GM12878 (cell line): ENCODE measurements around the gene MTHFS. TPM values are rescaled to one million over a fixed set of nuclear protein-coding genes. Genes with fewer than 3 reads are reported as not detected.

Experiments
- CHD1 ChIP-seq: IDR thresholded peaks from 2 replicates; pipeline ENCODE4 v1.6.1; 2012; ENCODE audit warnings: low read depth, low read length, improper control_type of control experiment
- CUX1 ChIP-seq: IDR thresholded peaks from 2 replicates; pipeline ENCODE4 v1.6.1; 2012; ENCODE audit warnings: improper control_type of control experiment, low read depth, low read length; ENCODE audit not compliant: insufficient replicate concordance
- EED ChIP-seq: sonication (generic); IDR thresholded peaks from 2 replicates; pipeline ENCODE4 v1.6.1; 2016; ENCODE audit warnings: antibody characterized with exemption, low read depth
- EP300 ChIP-seq, 2 experiments: fragments of 150-350 bp in 1 of 2; IDR thresholded peaks; 2 replicates each; pipeline ENCODE4 v1.6.1; 2011 to 2012; ENCODE audit warnings: low read depth in 2 of 2, low read length in 2 of 2, borderline replicate concordance in 1 of 2, improper control_type of control experiment in 1 of 2, inconsistent platforms in 1 of 2; ENCODE audit not compliant: control insufficient read depth in 1 of 2
- GATAD2B ChIP-seq: fragments of 450-650 bp; conservative IDR thresholded peaks from 2 replicates; pipeline ENCODE4 v1.6.1; 2017; ENCODE audit warnings: low read depth, mild to moderate bottlenecking, moderate library complexity
- MYB ChIP-seq: fragments of 150-350 bp; IDR thresholded peaks from 2 replicates; pipeline ENCODE4 v1.6.1; 2014; ENCODE audit warnings: mild to moderate bottlenecking, low read depth, low read length, borderline replicate concordance
- NFIC ChIP-seq: IDR thresholded peaks from 2 replicates; pipeline ENCODE4 v1.6.1; 2012; ENCODE audit warnings: low read depth, mild to moderate bottlenecking, inconsistent platforms, low read length, moderate library complexity
- NFXL1 ChIP-seq: fragments of 450-650 bp; IDR thresholded peaks from 2 replicates; pipeline ENCODE4 v1.6.1; 2017; ENCODE audit warnings: antibody characterized with exemption, mild to moderate bottlenecking, borderline replicate concordance
- SMC3 ChIP-seq: IDR thresholded peaks from 2 replicates; pipeline ENCODE4 v1.6.1; 2011; ENCODE audit warnings: low read length, improper control_type of control experiment, borderline replicate concordance
- SP1 ChIP-seq: IDR thresholded peaks from one replicate; pipeline ENCODE4 v1.6.1; 2011; ENCODE audit warnings: low read depth, low read length
- SUZ12 ChIP-seq: fragments of 200-600 bp; sonication (generic); IDR thresholded peaks from one replicate; pipeline ENCODE4 v1.6.1; 2018; ENCODE audit warnings: antibody characterized with exemption, mild to moderate bottlenecking; ENCODE audit not compliant: unreplicated experiment
- TBL1XR1 ChIP-seq: IDR thresholded peaks from 2 replicates; pipeline ENCODE4 v1.6.1; 2012; ENCODE audit warnings: low read depth, low read length, improper control_type of control experiment
- ZBTB33 ChIP-seq: fragments of 450-650 bp; IDR thresholded peaks from 2 replicates; pipeline ENCODE4 v1.6.1; 2017; ENCODE audit warnings: mild to moderate bottlenecking
- ZNF687 ChIP-seq: fragments of 450-650 bp; IDR thresholded peaks from 2 replicates; pipeline ENCODE4 v1.6.1; 2017; ENCODE audit warnings: mild to moderate bottlenecking, moderate library complexity
- polyA plus RNA-seq, 11 experiments: library from polyadenylated mRNA; depleted of rRNA in 4 of 11; unstranded in 6 of 11; stranded (reverse) in 5 of 11; fragments of >200 nt; fragmentation: Nextera tagmentation in 4 of 11; fragmentation: Illumina TruSeq in 1 of 11; extraction: Ambion mirVana in 4 of 11; extraction: Trizol in 1 of 11; gene quantifications; 1 replicate in 1 of 11; 2 replicates in 10 of 11; pipeline versions ENCODE4 v1.2.1 to v1.2.3, GENCODE V29; 2011 to 2016; ENCODE audit warnings: inconsistent platforms in 2 of 11, missing spikeins in 2 of 11, low read depth in 1 of 11
- total RNA-seq, 4 experiments: library from RNA; depleted of rRNA in 3 of 4; stranded (reverse); fragments of >200 nt in 3 of 4; fragmentation: Illumina TruSeq in 1 of 4; extraction: Trizol in 1 of 4; gene quantifications; 2 replicates each; pipeline versions ENCODE4 v1.2.1 to v1.2.3, GENCODE V29; 2013 to 2021
- TF ChIP-seq, protein P1 (sequence below): fragments of 450-650 bp; IDR thresholded peaks from 2 replicates; pipeline ENCODE4 v1.6.1; 2017; ENCODE audit warnings: mild to moderate bottlenecking, moderate library complexity

The MTHFS gene
- total and polyA plus RNA-seq, 10 of the 15 experiments (the other 5 are each of a cell fraction or from before 2014, with no cell fraction given), result 14.0 to 81.9 (median 31.8) TPM

DNA sequence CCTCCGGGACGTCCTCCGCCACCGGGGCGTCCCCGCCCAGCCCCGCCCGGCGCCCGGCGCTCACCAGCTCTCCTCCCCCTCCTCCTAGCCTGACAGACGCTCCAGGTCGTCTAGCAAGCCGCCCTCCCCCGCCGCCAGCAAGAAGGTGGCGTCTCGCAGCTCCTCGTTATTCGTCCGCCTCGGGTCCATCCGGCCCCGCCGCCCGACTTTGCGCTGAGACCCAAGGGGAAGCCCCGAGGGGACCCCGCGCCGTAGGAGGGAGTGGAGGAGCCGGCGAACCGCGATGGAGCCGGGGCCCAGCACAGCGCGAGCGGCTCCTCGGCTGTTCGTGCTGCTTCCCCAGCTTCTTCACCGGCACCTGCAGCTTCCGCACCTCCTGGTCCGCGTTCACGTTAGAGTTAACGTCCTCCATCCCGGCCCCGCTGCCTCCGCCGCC is 26.3 kb upstream of the MTHFS start (continued):
- TF ChIP-seq NFXL1 (no peak), ZBTB33 (no peak), SUZ12 (no peak), SMC3 (no peak), TBL1XR1 (no peak), GATAD2B (no peak), EP300 (IDR thresholded peaks at IDR 0.05; ENCODE audit: borderline replicate concordance in 1 of 2, control insufficient read depth in 1 of 2, low read depth in 2 of 2, low read length in 2 of 2) (no peak), ZNF687 (no peak), CUX1 (no peak), CHD1 (no peak), MYB (no peak), EED (0 out of 2 replicates have a peak, but pooled peaks have one; percentile 14), SP1 (no peak), NFIC (no peak)
- TF ChIP-seq, protein P1, sequence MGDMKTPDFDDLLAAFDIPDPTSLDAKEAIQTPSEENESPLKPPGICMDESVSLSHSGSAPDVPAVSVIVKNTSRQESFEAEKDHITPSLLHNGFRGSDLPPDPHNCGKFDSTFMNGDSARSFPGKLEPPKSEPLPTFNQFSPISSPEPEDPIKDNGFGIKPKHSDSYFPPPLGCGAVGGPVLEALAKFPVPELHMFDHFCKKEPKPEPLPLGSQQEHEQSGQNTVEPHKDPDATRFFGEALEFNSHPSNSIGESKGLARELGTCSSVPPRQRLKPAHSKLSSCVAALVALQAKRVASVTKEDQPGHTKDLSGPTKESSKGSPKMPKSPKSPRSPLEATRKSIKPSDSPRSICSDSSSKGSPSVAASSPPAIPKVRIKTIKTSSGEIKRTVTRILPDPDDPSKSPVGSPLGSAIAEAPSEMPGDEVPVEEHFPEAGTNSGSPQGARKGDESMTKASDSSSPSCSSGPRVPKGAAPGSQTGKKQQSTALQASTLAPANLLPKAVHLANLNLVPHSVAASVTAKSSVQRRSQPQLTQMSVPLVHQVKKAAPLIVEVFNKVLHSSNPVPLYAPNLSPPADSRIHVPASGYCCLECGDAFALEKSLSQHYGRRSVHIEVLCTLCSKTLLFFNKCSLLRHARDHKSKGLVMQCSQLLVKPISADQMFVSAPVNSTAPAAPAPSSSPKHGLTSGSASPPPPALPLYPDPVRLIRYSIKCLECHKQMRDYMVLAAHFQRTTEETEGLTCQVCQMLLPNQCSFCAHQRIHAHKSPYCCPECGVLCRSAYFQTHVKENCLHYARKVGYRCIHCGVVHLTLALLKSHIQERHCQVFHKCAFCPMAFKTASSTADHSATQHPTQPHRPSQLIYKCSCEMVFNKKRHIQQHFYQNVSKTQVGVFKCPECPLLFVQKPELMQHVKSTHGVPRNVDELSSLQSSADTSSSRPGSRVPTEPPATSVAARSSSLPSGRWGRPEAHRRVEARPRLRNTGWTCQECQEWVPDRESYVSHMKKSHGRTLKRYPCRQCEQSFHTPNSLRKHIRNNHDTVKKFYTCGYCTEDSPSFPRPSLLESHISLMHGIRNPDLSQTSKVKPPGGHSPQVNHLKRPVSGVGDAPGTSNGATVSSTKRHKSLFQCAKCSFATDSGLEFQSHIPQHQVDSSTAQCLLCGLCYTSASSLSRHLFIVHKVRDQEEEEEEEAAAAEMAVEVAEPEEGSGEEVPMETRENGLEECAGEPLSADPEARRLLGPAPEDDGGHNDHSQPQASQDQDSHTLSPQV, result no peak
